HCT116 (cell line): ENCODE data around the gene LRBA. TPM values are rescaled to one million over a fixed set of nuclear protein-coding genes. Genes with fewer than 3 reads are reported as not detected.

Source experiments
- ATAC-seq: fragments of 200-7000 bp; cut with Tn5 transposase; 2 replicates; pipeline ENCODE4 v1.9.1; 2020; ENCODE audit warnings: mild to moderate bottlenecking, moderate library complexity
- BruUV-seq: library from RNA; stranded (reverse); fragments of 400-500 nt; replicated peaks from 2 replicates; lab custom pipeline; 2021; lab: Mats Ljungman, UMichigan
- CTCF ChIA-PET: fragments of 300-600 bp; sonication (Branson Sonifier 250); formaldehyde crosslinking; loops from one replicate; lab custom pipeline; 2021; ENCODE audit warnings: antibody characterized with exemption; lab: Charles Lee
- POLR2A ChIA-PET: fragments of 300-600, 350-600 bp; sonication (Branson Sonifier 250); formaldehyde crosslinking; loops from one replicate; lab custom pipeline; 2021; ENCODE audit warnings: antibody characterized with exemption; lab: Charles Lee
- RAD21 ChIA-PET, 2 experiments: fragments of 300-600 bp; sonication (Branson Sonifier 250); formaldehyde crosslinking; loops; one replicate each; lab custom pipeline; 2023; ENCODE audit warnings: low total read pairs in 2 of 2; ENCODE audit not compliant: uncharacterized antibody in 2 of 2, unreplicated experiment in 2 of 2, low non-redundant PET in 1 of 2; lab: Charles Lee
- DNase-seq: peaks from one replicate; pipeline ENCODE4 v3.0.0-alpha.2; 2010; ENCODE audit warnings: low read depth, low spot score
- H2AFZ ChIP-seq: fragments of 200-600 bp; shearing (Covaris generic), sonication (generic); 2 replicates; pipeline ENCODE4 v1.6.1; 2017; ENCODE audit warnings: low read depth, mixed run types, mixed read lengths, antibody characterized with exemption, low read length; ENCODE audit not compliant: poor library complexity, severe bottlenecking
- H3K27ac ChIP-seq: 2 replicates; pipeline ENCODE4 v1.5.1; 2012; ENCODE audit warnings: low read depth, low read length
- H3K27me3 ChIP-seq: fragments of 200-600 bp; sonication (generic); 2 replicates; pipeline ENCODE4 v1.6.1; 2016; ENCODE audit warnings: mixed run types, low read length, mixed read lengths; ENCODE audit not compliant: insufficient read depth
- H3K36me3 ChIP-seq, 2 experiments: fragments of 200-500 bp in 1 of 2; fragments of 200-600 bp in 1 of 2; sonication (Bioruptor generic) in 1 of 2; sonication (generic) in 1 of 2; 2 replicates each; pipeline versions ENCODE4 v1.5.1 to v1.6.1; 2014 to 2016; ENCODE audit warnings: low read length in 2 of 2, inconsistent platforms in 1 of 2, mixed read lengths in 1 of 2, mixed run types in 1 of 2; ENCODE audit not compliant: insufficient read depth in 2 of 2, control insufficient read depth in 1 of 2
- H3K4me1 ChIP-seq, 2 experiments: fragments of 200-600 bp in 1 of 2; sonication (generic) in 1 of 2; 2 replicates each; pipeline versions ENCODE4 v1.5.1 to v1.6.1; 2012 to 2017; ENCODE audit warnings: low read length in 2 of 2, inconsistent platforms in 1 of 2, mild to moderate bottlenecking in 1 of 2, mixed read lengths in 1 of 2, mixed run types in 1 of 2, moderate library complexity in 1 of 2; ENCODE audit not compliant: insufficient read depth in 2 of 2, control insufficient read depth in 1 of 2
- H3K4me2 ChIP-seq: fragments of 200-600 bp; sonication (generic); 2 replicates; pipeline ENCODE4 v1.6.1; 2017; ENCODE audit warnings: mixed run types, low read length, mixed read lengths
- H3K4me3 ChIP-seq, 2 experiments: fragments of 200-600 bp in 1 of 2; sonication (generic) in 1 of 2; replicated peaks in 1 of 2; 2 replicates each; pipeline ENCODE4 v1.5.1; 2011 to 2016; ENCODE audit warnings: low read length in 2 of 2, control low read depth in 1 of 2, low read depth in 1 of 2, mild to moderate bottlenecking in 1 of 2, mixed read lengths in 1 of 2, mixed run types in 1 of 2
- H3K79me2 ChIP-seq: fragments of 200-600 bp; sonication (generic); 2 replicates; pipeline ENCODE4 v1.6.1; 2017; ENCODE audit warnings: mild to moderate bottlenecking, mixed run types, low read length, moderate library complexity, mixed read lengths; ENCODE audit not compliant: insufficient read depth
- H3K9ac ChIP-seq: fragments of 200-600 bp; sonication (generic); 2 replicates; pipeline ENCODE4 v1.6.1; 2016; ENCODE audit warnings: low read length, mixed read lengths
- H3K9me2 ChIP-seq: fragments of 200-600 bp; sonication (generic), shearing (Covaris generic); 2 replicates; pipeline ENCODE4 v1.6.1; 2017; ENCODE audit warnings: mixed run types, mild to moderate bottlenecking, moderate library complexity; ENCODE audit not compliant: insufficient read depth
- H3K9me3 ChIP-seq, 2 experiments: fragments of 200-500 bp in 1 of 2; fragments of 200-600 bp in 1 of 2; sonication (Bioruptor generic) in 1 of 2; sonication (generic) in 1 of 2; 2 replicates each; pipeline ENCODE4 v1.6.1; 2014 to 2017; ENCODE audit warnings: low read length in 2 of 2, mixed read lengths in 2 of 2, inconsistent platforms in 1 of 2, low read depth in 1 of 2, mild to moderate bottlenecking in 1 of 2, mixed run types in 1 of 2, moderate library complexity in 1 of 2; ENCODE audit not compliant: control insufficient read depth in 1 of 2, insufficient read depth in 1 of 2
- H4K20me1 ChIP-seq: fragments of 200-600 bp; sonication (generic), shearing (Covaris generic); 2 replicates; pipeline ENCODE4 v1.6.1; 2017; ENCODE audit warnings: mixed run types, mild to moderate bottlenecking, moderate library complexity; ENCODE audit not compliant: insufficient read depth
- CBX3 ChIP-seq: IDR thresholded peaks from 2 replicates; pipeline ENCODE4 v1.6.1; 2012; ENCODE audit warnings: low read depth
- CEBPB ChIP-seq: IDR thresholded peaks from 2 replicates; pipeline ENCODE4 v1.6.1; 2012; ENCODE audit warnings: low read depth
- EZH2 ChIP-seq: fragments of 200-600 bp; sonication (generic); IDR thresholded peaks from 2 replicates; pipeline ENCODE4 v1.6.1; 2017; ENCODE audit warnings: antibody characterized with exemption, mixed run types
- JUND ChIP-seq: IDR thresholded peaks from 2 replicates; pipeline ENCODE4 v1.6.1; 2012
- POLR2AphosphoS5 ChIP-seq: IDR thresholded peaks from 2 replicates; pipeline ENCODE4 v1.6.1; 2011; ENCODE audit warnings: mild to moderate bottlenecking, low read depth, low read length, moderate library complexity
- RAD21 ChIP-seq: IDR thresholded peaks from 2 replicates; pipeline ENCODE4 v1.6.1; 2012; ENCODE audit warnings: low read depth, mild to moderate bottlenecking
- SIN3A ChIP-seq: IDR thresholded peaks from 2 replicates; pipeline ENCODE4 v1.6.1; 2012; ENCODE audit warnings: low read depth
- YY1 ChIP-seq: IDR thresholded peaks from 2 replicates; pipeline ENCODE4 v1.6.1; 2011; ENCODE audit warnings: low read length, low read depth, moderate library complexity, mild to moderate bottlenecking; ENCODE audit not compliant: insufficient replicate concordance; ENCODE audit errors: extremely low read depth
- ZFX ChIP-seq: fragments of 450-650 bp; IDR thresholded peaks from 2 replicates; pipeline ENCODE4 v1.6.1; 2017
- intact Hi-C: fragments of 100-400 bp; cut with micrococcal nuclease; formaldehyde crosslinking; loops from 2 replicates; pipeline ENCODE4 v1.10.0; 2022
- total RNA-seq: library from RNA; stranded (reverse); gene quantifications from one replicate; pipeline ENCODE4 v1.2.1, GENCODE V29; 2021; ENCODE audit not compliant: unreplicated experiment
- TF ChIP-seq, protein P1 (sequence below): IDR thresholded peaks from 2 replicates; pipeline ENCODE4 v1.6.1; 2012
- TF ChIP-seq, protein P2 (sequence below), 3 experiments: fragments of 200-600 bp in 1 of 3; sonication (generic) in 1 of 3; IDR thresholded peaks in 2 of 3; conservative IDR thresholded peaks in 1 of 3; 2 replicates each; pipeline ENCODE4 v1.5.1; 2012 to 2017; ENCODE audit warnings: low read depth in 2 of 3, low read length in 2 of 3, antibody characterized with exemption in 1 of 3, borderline replicate concordance in 1 of 3, control low read depth in 1 of 3, mild to moderate bottlenecking in 1 of 3, mixed read lengths in 1 of 3, mixed run types in 1 of 3, moderate library complexity in 1 of 3; ENCODE audit not compliant: insufficient read depth in 1 of 3
- TF ChIP-seq, protein P3 (sequence below): IDR thresholded peaks from 2 replicates; pipeline ENCODE4 v1.6.1; 2011; ENCODE audit warnings: mild to moderate bottlenecking, low read length, moderate library complexity; ENCODE audit not compliant: insufficient replicate concordance; ENCODE audit errors: extremely low read depth
- TF ChIP-seq, protein P4 (sequence below): IDR thresholded peaks from 2 replicates; pipeline ENCODE4 v1.6.1; 2012

LRBA gene
- total RNA-seq, 1 experiment from 2014 or later, result 79.8 TPM

DNA sequence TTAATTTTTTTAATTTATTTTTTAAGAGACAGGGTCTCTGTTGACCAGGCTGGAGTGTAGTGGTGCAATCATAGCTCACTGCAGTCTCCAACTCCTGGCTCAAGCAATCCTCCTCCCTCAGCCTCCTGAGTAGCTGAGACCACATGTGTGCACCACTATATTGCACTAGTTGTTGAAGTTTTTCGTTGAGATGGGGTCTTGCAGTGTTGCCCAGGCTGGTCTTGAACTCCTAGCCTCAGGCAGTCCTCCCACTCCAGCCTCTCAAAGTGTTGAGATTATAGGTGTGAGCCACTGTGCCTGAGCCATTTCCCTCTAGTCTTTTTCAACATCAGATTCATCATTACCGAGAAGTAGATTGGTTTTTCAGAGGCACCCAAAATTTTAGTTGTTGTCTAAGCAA is 771.2 kb downstream of the LRBA start:
- no peaks in the 10 kb centered on the region for H3K27me3 ChIP-seq
- ChIA-PET RAD21 (interaction anchor here in 1 of 2 experiments (1.0 kb wide), 1 partner anchor 35 kb away, joined by 4 read pairs; no protein-coding TSS in a partner anchor), POLR2A (no interaction called here), CTCF (interaction anchor here (1.2 to 1.8 kb wide), 4 partner anchors 10 to 623 kb away, joined by 4 to 10 read pairs (median 5); no protein-coding TSS in a partner anchor)
- no peaks in the 10 kb centered on the region for H3K9me2 ChIP-seq
- ATAC-seq (no peak), DNase-seq (no peak)
- no peak overlapping the region for H3K4me2 ChIP-seq
- H3K9ac ChIP-seq, result no peak overlapping the region
- TF ChIP-seq, protein P1, sequence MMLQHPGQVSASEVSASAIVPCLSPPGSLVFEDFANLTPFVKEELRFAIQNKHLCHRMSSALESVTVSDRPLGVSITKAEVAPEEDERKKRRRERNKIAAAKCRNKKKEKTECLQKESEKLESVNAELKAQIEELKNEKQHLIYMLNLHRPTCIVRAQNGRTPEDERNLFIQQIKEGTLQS, result no peak
- TF ChIP-seq JUND (no peak), POLR2AphosphoS5 (no peak), SIN3A (no peak), ZFX (no peak), RAD21 (no peak), CEBPB (no peak), YY1 (no peak), CBX3 (no peak), EZH2 (no peak)
- TF ChIP-seq, protein P2, sequence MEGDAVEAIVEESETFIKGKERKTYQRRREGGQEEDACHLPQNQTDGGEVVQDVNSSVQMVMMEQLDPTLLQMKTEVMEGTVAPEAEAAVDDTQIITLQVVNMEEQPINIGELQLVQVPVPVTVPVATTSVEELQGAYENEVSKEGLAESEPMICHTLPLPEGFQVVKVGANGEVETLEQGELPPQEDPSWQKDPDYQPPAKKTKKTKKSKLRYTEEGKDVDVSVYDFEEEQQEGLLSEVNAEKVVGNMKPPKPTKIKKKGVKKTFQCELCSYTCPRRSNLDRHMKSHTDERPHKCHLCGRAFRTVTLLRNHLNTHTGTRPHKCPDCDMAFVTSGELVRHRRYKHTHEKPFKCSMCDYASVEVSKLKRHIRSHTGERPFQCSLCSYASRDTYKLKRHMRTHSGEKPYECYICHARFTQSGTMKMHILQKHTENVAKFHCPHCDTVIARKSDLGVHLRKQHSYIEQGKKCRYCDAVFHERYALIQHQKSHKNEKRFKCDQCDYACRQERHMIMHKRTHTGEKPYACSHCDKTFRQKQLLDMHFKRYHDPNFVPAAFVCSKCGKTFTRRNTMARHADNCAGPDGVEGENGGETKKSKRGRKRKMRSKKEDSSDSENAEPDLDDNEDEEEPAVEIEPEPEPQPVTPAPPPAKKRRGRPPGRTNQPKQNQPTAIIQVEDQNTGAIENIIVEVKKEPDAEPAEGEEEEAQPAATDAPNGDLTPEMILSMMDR (IDR thresholded peaks at IDR 0.05 in 2 of 3, conservative IDR thresholded peaks at IDR 0.05 in 1 of 3; ENCODE audit: borderline replicate concordance in 1 of 3, insufficient read depth in 1 of 3, low read depth in 2 of 3, low read length in 2 of 3), result no peak
- TF ChIP-seq, protein P3, sequence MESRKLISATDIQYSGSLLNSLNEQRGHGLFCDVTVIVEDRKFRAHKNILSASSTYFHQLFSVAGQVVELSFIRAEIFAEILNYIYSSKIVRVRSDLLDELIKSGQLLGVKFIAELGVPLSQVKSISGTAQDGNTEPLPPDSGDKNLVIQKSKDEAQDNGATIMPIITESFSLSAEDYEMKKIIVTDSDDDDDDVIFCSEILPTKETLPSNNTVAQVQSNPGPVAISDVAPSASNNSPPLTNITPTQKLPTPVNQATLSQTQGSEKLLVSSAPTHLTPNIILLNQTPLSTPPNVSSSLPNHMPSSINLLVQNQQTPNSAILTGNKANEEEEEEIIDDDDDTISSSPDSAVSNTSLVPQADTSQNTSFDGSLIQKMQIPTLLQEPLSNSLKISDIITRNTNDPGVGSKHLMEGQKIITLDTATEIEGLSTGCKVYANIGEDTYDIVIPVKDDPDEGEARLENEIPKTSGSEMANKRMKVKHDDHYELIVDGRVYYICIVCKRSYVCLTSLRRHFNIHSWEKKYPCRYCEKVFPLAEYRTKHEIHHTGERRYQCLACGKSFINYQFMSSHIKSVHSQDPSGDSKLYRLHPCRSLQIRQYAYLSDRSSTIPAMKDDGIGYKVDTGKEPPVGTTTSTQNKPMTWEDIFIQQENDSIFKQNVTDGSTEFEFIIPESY, result no peak
- TF ChIP-seq, protein P4, sequence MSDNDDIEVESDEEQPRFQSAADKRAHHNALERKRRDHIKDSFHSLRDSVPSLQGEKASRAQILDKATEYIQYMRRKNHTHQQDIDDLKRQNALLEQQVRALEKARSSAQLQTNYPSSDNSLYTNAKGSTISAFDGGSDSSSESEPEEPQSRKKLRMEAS, result no peak
- no peaks in the 10 kb centered on the region for H4K20me1 ChIP-seq
- BruUV-seq, result no TSS peak
- H3K9me3 ChIP-seq, result no peaks in the 10 kb centered on the region
- no peak overlapping the region for H3K27ac ChIP-seq
- no peaks in the 10 kb centered on the region; a peak in 1 of 4 replicates for H3K4me1 ChIP-seq
- intact Hi-C loops, result loop anchor here (1.0 to 2.0 kb wide), 4 partner anchors 233 to 329 kb away; no protein-coding TSS in a partner anchor
- H3K36me3 ChIP-seq, result no peaks in the 10 kb centered on the region
- no peak overlapping the region for H3K4me3 ChIP-seq
- H2AFZ ChIP-seq, result no peak overlapping the region
- no peaks in the 10 kb centered on the region for H3K79me2 ChIP-seq
